GM10266 (cell line): ENCODE results near the gene SMIM17.

Source experiments
- DNase-seq: peaks from one replicate; pipeline ENCODE4 v3.0.0; 2012; ENCODE audit errors: extremely low spot score
- CTCF ChIP-seq: IDR thresholded peaks from 2 replicates; pipeline ENCODE4 v1.5.1; 2012; ENCODE audit warnings: mild to moderate bottlenecking, low read depth; ENCODE audit not compliant: control insufficient read depth, insufficient read depth; ENCODE audit errors: missing control alignments

The SMIM17 gene

GRCh38 chr19:56603829-56604228 lies 39.1 kb upstream of the SMIM17 start:
- TF ChIP-seq CTCF = no peak
- DNase-seq = no peak

- DNase-seq = no peak
- no peak for TF ChIP-seq CTCF
Observed at GRCh38 chr19:56608274-56608964, 34.5 kb upstream of the SMIM17 start.

GRCh38 chr19:56611288-56611687 lies 31.7 kb upstream of the SMIM17 start:
- DNase-seq = no peak
- TF ChIP-seq CTCF = no peak

GRCh38 chr19:56612737-56613136 lies 30.2 kb upstream of the SMIM17 start:
- TF ChIP-seq CTCF = no peak
- no peak for DNase-seq

- DNase-seq = no peak
- TF ChIP-seq CTCF = no peak
Observed at GRCh38 chr19:56613639-56614038, 29.3 kb upstream of the SMIM17 start.

GRCh38 chr19:56617531-56617930 lies 25.4 kb upstream of the SMIM17 start:
- DNase-seq = no peak
- no peak for TF ChIP-seq CTCF

- DNase-seq = no peak
- no peak for TF ChIP-seq CTCF
Observed at GRCh38 chr19:56619121-56619520, 23.8 kb upstream of the SMIM17 start.
